ACC112 (cell line): ENCODE data around the gene CFAP92.
A peak's percentile ranks its signal among the peaks of the same experiment; 100 is the strongest.
"Not testable (repeated sequence)": the region's sequence is repeated elsewhere in the genome, so short reads cannot be mapped to it uniquely, and the experiment has no call there.

ENCODE experiments used
- H2AFZ ChIP-seq: fragments of 200-600 bp; sonication (generic); one replicate; pipeline ENCODE4 v1.6.0; 2017; ENCODE audit warnings: antibody characterized with exemption, low read length; ENCODE audit not compliant: unreplicated experiment
- H3K27ac ChIP-seq: fragments of 200-600 bp; sonication (generic); 2 replicates; pipeline ENCODE4 v1.5.1; 2014; ENCODE audit warnings: low read depth, mild to moderate bottlenecking, antibody characterized with exemption, low read length, moderate library complexity
- H3K27me3 ChIP-seq: fragments of 200-600 bp; sonication (generic); 2 replicates; pipeline ENCODE4 v1.6.1; 2014; ENCODE audit warnings: mild to moderate bottlenecking, antibody characterized with exemption, low read length, moderate library complexity, mixed read lengths; ENCODE audit not compliant: insufficient read depth
- H3K36me3 ChIP-seq: fragments of 200-600 bp; sonication (generic); 2 replicates; pipeline ENCODE4 v1.6.1; 2016; ENCODE audit warnings: mild to moderate bottlenecking, antibody characterized with exemption, low read length, moderate library complexity, mixed read lengths; ENCODE audit not compliant: insufficient read depth
- H3K4me1 ChIP-seq: fragments of 200-600 bp; sonication (generic); one replicate; pipeline ENCODE4 v1.6.1; 2016; ENCODE audit warnings: low read length, mixed read lengths; ENCODE audit not compliant: insufficient read depth, unreplicated experiment, control insufficient read depth
- H3K4me3 ChIP-seq: fragments of 200-600 bp; sonication (generic); 2 replicates; pipeline ENCODE4 v1.5.1; 2014; ENCODE audit warnings: mild to moderate bottlenecking, low read depth, low read length
- H3K79me2 ChIP-seq: fragments of 200-600 bp; sonication (generic); one replicate; pipeline ENCODE4 v1.6.0; 2016; ENCODE audit warnings: low read length; ENCODE audit not compliant: control insufficient read depth, unreplicated experiment, insufficient read depth

CFAP92 gene

GRCh38 chr3:128889139-128889894 lies 104.6 kb downstream of the CFAP92 start:
- H3K27me3 ChIP-seq: no peaks in the 10 kb centered on the region
- H3K79me2 ChIP-seq: peaks cover 13% of the 10 kb centered on the region
- H3K27ac ChIP-seq: no peak overlapping the region
- no peak overlapping the region for H2AFZ ChIP-seq
- H3K4me3 ChIP-seq: no peak overlapping the region
- H3K4me1 ChIP-seq: no peaks in the 10 kb centered on the region
- H3K36me3 ChIP-seq: peaks cover 24% of the 10 kb centered on the region; the same call in 1 of the 2 replicates

GRCh38 chr3:128884992-128885391 lies 108.9 kb downstream of the CFAP92 start:
- Histone ChIP-seq H3K36me3 (peaks cover 23% of the 10 kb centered on the region; the same call in 1 of the 2 replicates), H3K27me3 (no peaks in the 10 kb centered on the region), H2AFZ (no peak overlapping the region), H3K4me1 (peaks cover 26% of the 10 kb centered on the region), H3K27ac (no peak overlapping the region), H3K79me2 (peaks cover 56% of the 10 kb centered on the region), H3K4me3 (no peak overlapping the region)

GRCh38 chr3:128882719-128883118 lies 111.2 kb downstream of the CFAP92 start:
- H3K27ac ChIP-seq: no peak overlapping the region
- H3K4me3 ChIP-seq: no peak overlapping the region
- H3K79me2 ChIP-seq: peaks cover 66% of the 10 kb centered on the region
- H3K36me3 ChIP-seq: peaks cover 19% of the 10 kb centered on the region; the same call in 1 of the 2 replicates
- no peaks in the 10 kb centered on the region for H3K27me3 ChIP-seq
- H2AFZ ChIP-seq: no peak overlapping the region
- H3K4me1 ChIP-seq: peaks cover 33% of the 10 kb centered on the region

- no peak overlapping the region for H3K27ac ChIP-seq
- peaks cover 68% of the 10 kb centered on the region for H3K79me2 ChIP-seq
- peaks cover 14% of the 10 kb centered on the region; the same call in 1 of the 2 replicates for H3K36me3 ChIP-seq
- no peak overlapping the region for H2AFZ ChIP-seq
- no peaks in the 10 kb centered on the region for H3K27me3 ChIP-seq
- H3K4me3 ChIP-seq: peak overlapping the region; percentile 84
- H3K4me1 ChIP-seq: peaks cover 34% of the 10 kb centered on the region
These were observed 112.3 kb downstream of the CFAP92 start for GRCh38 chr3:128881576-128881975.

GRCh38 chr3:128880455-128880854 lies 113.4 kb downstream of the CFAP92 start:
- H2AFZ ChIP-seq, H3K27me3 ChIP-seq, H3K27ac ChIP-seq: not testable (repeated sequence)
- Histone ChIP-seq H3K4me3 (peak overlapping the region; percentile 84), H3K79me2 (peaks cover 68% of the 10 kb centered on the region), H3K4me1 (peaks cover 41% of the 10 kb centered on the region), H3K36me3 (peaks cover 14% of the 10 kb centered on the region; the same call in 1 of the 2 replicates)

GRCh38 chr3:128879991-128880390 lies 113.9 kb downstream of the CFAP92 start:
- peak overlapping the region; percentile 84 for H3K4me3 ChIP-seq
- H2AFZ ChIP-seq: peak overlapping the region; percentile 39
- peaks cover 43% of the 10 kb centered on the region for H3K4me1 ChIP-seq
- H3K27me3 ChIP-seq: no peaks in the 10 kb centered on the region
- H3K27ac ChIP-seq: peak overlapping the region; percentile 56
- peaks cover 13% of the 10 kb centered on the region; the same call in 1 of the 2 replicates for H3K36me3 ChIP-seq
- H3K79me2 ChIP-seq: peaks cover 67% of the 10 kb centered on the region

- Histone ChIP-seq H3K27me3 (no peaks in the 10 kb centered on the region), H3K4me1 (peaks cover 43% of the 10 kb centered on the region), H3K27ac (peak within 1 kb of the TSS; percentile 94), H3K4me3 (peak within 1 kb of the TSS; percentile 84), H3K79me2 (peaks cover 65% of the 10 kb centered on the region), H2AFZ (peak within 1 kb of the TSS; percentile 93), H3K36me3 (peaks cover 8% of the 10 kb centered on the region; the same call in 1 of the 2 replicates)
These were observed 114.5 kb downstream of the CFAP92 start, which contains the start of gene ACAD9 for GRCh38 chr3:128879125-128879969. ACAD9 (plus strand) TSS chr3:128879620; CDS start chr3:128879692, 72 bp downstream.

GRCh38 chr3:128878556-128879124 lies 115.2 kb downstream of the CFAP92 start:
- Histone ChIP-seq H3K4me1 (peaks cover 43% of the 10 kb centered on the region), H3K27ac (peak overlapping the region; percentile 94), H3K36me3 (peaks cover 4% of the 10 kb centered on the region; the same call in 1 of the 2 replicates), H2AFZ (peak overlapping the region; percentile 93), H3K27me3 (no peaks in the 10 kb centered on the region), H3K4me3 (peak overlapping the region; percentile 84), H3K79me2 (peaks cover 58% of the 10 kb centered on the region)

- peak overlapping the region; percentile 94 for H3K27ac ChIP-seq
- peak overlapping the region; percentile 84 for H3K4me3 ChIP-seq
- no peaks in the 10 kb centered on the region for H3K27me3 ChIP-seq
- H3K36me3 ChIP-seq: peaks cover 4% of the 10 kb centered on the region; the same call in 1 of the 2 replicates
- peak overlapping the region; percentile 44 for H2AFZ ChIP-seq
- peaks cover 53% of the 10 kb centered on the region for H3K79me2 ChIP-seq
- peaks cover 43% of the 10 kb centered on the region for H3K4me1 ChIP-seq
These were observed 115.8 kb downstream of the CFAP92 start for GRCh38 chr3:128878011-128878457.

GRCh38 chr3:128875556-128876120 lies 118.2 kb downstream of the CFAP92 start:
- Histone ChIP-seq H3K27ac (no peak overlapping the region), H3K79me2 (peaks cover 29% of the 10 kb centered on the region), H3K27me3 (no peaks in the 10 kb centered on the region), H3K36me3 (no peaks in the 10 kb centered on the region), H3K4me3 (no peak overlapping the region), H2AFZ (no peak overlapping the region), H3K4me1 (peaks cover 20% of the 10 kb centered on the region)
